GM23338 (cell line): Measurements from ENCODE around the gene TOE1. TPM values are rescaled to one million over a fixed set of nuclear protein-coding genes. Genes with fewer than 3 reads are reported as not detected.

ENCODE experiments used
- ATAC-seq: fragments of 200-7000 bp; cut with Tn5 transposase; 3 replicates; pipeline ENCODE4 v1.9.1; 2020
- DNase-seq: peaks from one replicate; pipeline ENCODE4 v3.0.0-alpha.2; 2015; ENCODE audit warnings: low spot score
- H2AFZ ChIP-seq: fragments of 200-600 bp; sonication (generic); 2 replicates; pipeline ENCODE4 v1.8.0; 2016; ENCODE audit warnings: antibody characterized with exemption, mild to moderate bottlenecking, moderate library complexity
- H3F3A ChIP-seq: fragments of 200-600 bp; sonication (generic); replicated peaks from 2 replicates; pipeline ENCODE4 v1.8.0; 2017; ENCODE audit warnings: antibody characterized with exemption, mixed run types, low read depth
- H3K27ac ChIP-seq: fragments of 200-600 bp; sonication (generic); 2 replicates; pipeline ENCODE4 v1.6.1; 2016; ENCODE audit warnings: low read depth
- H3K27me3 ChIP-seq: fragments of 200-600 bp; sonication (generic); 2 replicates; pipeline ENCODE4 v1.8.0; 2016; ENCODE audit warnings: mild to moderate bottlenecking, mixed run types, moderate library complexity; ENCODE audit not compliant: insufficient read depth
- H3K36me3 ChIP-seq: fragments of 200-600 bp; sonication (generic); 2 replicates; pipeline ENCODE4 v1.8.0; 2016; ENCODE audit warnings: mild to moderate bottlenecking; ENCODE audit not compliant: insufficient read depth
- H3K4me1 ChIP-seq: fragments of 200-600 bp; sonication (generic); 2 replicates; pipeline ENCODE4 v1.8.0; 2016; ENCODE audit warnings: mild to moderate bottlenecking, moderate library complexity; ENCODE audit not compliant: insufficient read depth
- H3K4me2 ChIP-seq: fragments of 200-600 bp; sonication (generic); 2 replicates; pipeline ENCODE4 v1.7.1; 2017; ENCODE audit warnings: mixed run types
- H3K4me3 ChIP-seq: fragments of 200-600 bp; sonication (generic); 2 replicates; pipeline ENCODE4 v1.6.1; 2016; ENCODE audit warnings: mixed run types
- H3K79me2 ChIP-seq: fragments of 200-600 bp; sonication (generic); replicated peaks from 2 replicates; pipeline ENCODE4 v1.8.0; 2017; ENCODE audit warnings: mild to moderate bottlenecking; ENCODE audit not compliant: insufficient read depth
- H3K9me2 ChIP-seq: fragments of 200-600 bp; sonication (generic); 2 replicates; pipeline ENCODE4 v1.8.0; 2017; ENCODE audit not compliant: insufficient read depth
- H4K20me1 ChIP-seq: fragments of 200-600 bp; sonication (generic); replicated peaks from 2 replicates; pipeline ENCODE4 v1.8.0; 2017; ENCODE audit warnings: mild to moderate bottlenecking; ENCODE audit not compliant: insufficient read depth
- H3K27ac Mint-ChIP-seq: 2 replicates; pipeline ENCODE4 v1.8.0; 2020; ENCODE audit warnings: inconsistent platforms, mild to moderate bottlenecking, moderate library complexity, mixed read lengths
- H3K27me3 Mint-ChIP-seq: 3 replicates; pipeline ENCODE4 v1.8.0; 2022; ENCODE audit warnings: low read depth, mild to moderate bottlenecking, moderate library complexity, mixed read lengths, inconsistent platforms; ENCODE audit not compliant: insufficient read depth, poor library complexity
- H3K36me3 Mint-ChIP-seq: 3 replicates; pipeline ENCODE4 v1.8.0; 2021; ENCODE audit warnings: low read depth, mild to moderate bottlenecking, inconsistent platforms, moderate library complexity, mixed read lengths
- H3K4me1 Mint-ChIP-seq: 3 replicates; pipeline ENCODE4 v1.8.0; 2020; ENCODE audit warnings: mild to moderate bottlenecking, inconsistent platforms, mixed read lengths
- H3K4me3 Mint-ChIP-seq: 3 replicates; pipeline ENCODE4 v1.8.0; 2021; ENCODE audit warnings: moderate library complexity, mild to moderate bottlenecking, inconsistent platforms, mixed read lengths
- H3K9me3 Mint-ChIP-seq: 3 replicates; pipeline ENCODE4 v1.8.0; 2020; ENCODE audit warnings: moderate library complexity, mild to moderate bottlenecking, inconsistent platforms, mixed read lengths
- CREB1 ChIP-seq: fragments of 250-450 bp; sonication (Bioruptor Pico); IDR thresholded peaks from 2 replicates; pipeline ENCODE4 v1.5.0; 2020; ENCODE audit warnings: low read depth, mild to moderate bottlenecking, moderate library complexity
- ETS1 ChIP-seq: IDR thresholded peaks from 2 replicates; pipeline ENCODE4 v1.6.1; 2016; ENCODE audit warnings: antibody characterized with exemption
- EZH2 ChIP-seq: fragments of 200-600 bp; sonication (generic); IDR thresholded peaks from one replicate; pipeline ENCODE4 v1.8.0; 2017; ENCODE audit warnings: antibody characterized with exemption, mild to moderate bottlenecking, low read depth; ENCODE audit not compliant: unreplicated experiment
- EZH2phosphoT487 ChIP-seq: fragments of 200-600 bp; sonication (generic); IDR thresholded peaks from one replicate; pipeline ENCODE4 v1.8.1; 2018; ENCODE audit warnings: antibody characterized with exemption; ENCODE audit not compliant: unreplicated experiment
- JUNB ChIP-seq: IDR thresholded peaks from one replicate; pipeline ENCODE4 v1.6.1; 2016; ENCODE audit warnings: antibody characterized with exemption; ENCODE audit not compliant: unreplicated experiment
- NANOG ChIP-seq: IDR thresholded peaks from 2 replicates; pipeline ENCODE4 v1.6.1; 2016; ENCODE audit warnings: antibody characterized with exemption, borderline replicate concordance
- POLR2AphosphoS5 ChIP-seq: IDR thresholded peaks from 2 replicates; pipeline ENCODE4 v1.6.1; 2016; ENCODE audit warnings: antibody characterized with exemption, low read depth
- STAT1 ChIP-seq: IDR thresholded peaks from one replicate; pipeline ENCODE4 v1.6.1; 2016; ENCODE audit warnings: antibody characterized with exemption; ENCODE audit not compliant: unreplicated experiment
- ZNF114 ChIP-seq: fragments of 250-450 bp; sonication (Bioruptor Pico); IDR thresholded peaks from 2 replicates; pipeline ENCODE4 v1.5.0; 2020; ENCODE audit warnings: mild to moderate bottlenecking, moderate library complexity
- ZNF331 ChIP-seq: fragments of 250-450 bp; sonication (Bioruptor Pico); IDR thresholded peaks from 2 replicates; pipeline ENCODE4 v1.5.0; 2020; ENCODE audit warnings: low read depth, mild to moderate bottlenecking, moderate library complexity
- polyA plus RNA-seq: library from polyadenylated mRNA; unstranded; fragments of >200 nt; fragmentation: Nextera tagmentation; extraction: Ambion mirVana; gene quantifications from 2 replicates; pipeline ENCODE4 v1.2.1, GENCODE V29; 2016
- total RNA-seq: library from RNA; depleted of rRNA; stranded (reverse); fragments of >200 nt; shearing (Covaris generic); gene quantifications from 2 replicates; pipeline ENCODE4 v1.2.3, GENCODE V29; 2014
- TF ChIP-seq, protein P1 (sequence below): fragments of 250-450 bp; sonication (Bioruptor Pico); IDR thresholded peaks from 2 replicates; pipeline ENCODE4 v1.5.0; 2020; ENCODE audit warnings: mild to moderate bottlenecking, moderate library complexity
- TF ChIP-seq, protein P2 (sequence below): IDR thresholded peaks from one replicate; pipeline ENCODE4 v1.6.1; 2018; ENCODE audit warnings: antibody characterized with exemption; ENCODE audit not compliant: unreplicated experiment
- TF ChIP-seq, protein P3 (sequence below), 2 experiments: fragments of 200-600 bp in 1 of 2; sonication (generic) in 1 of 2; conservative IDR thresholded peaks; 2 replicates each; pipeline versions ENCODE4 v1.5.1 to v1.6.1; 2016 to 2017; ENCODE audit warnings: antibody characterized with exemption in 2 of 2, low read depth in 2 of 2, mild to moderate bottlenecking in 2 of 2, moderate library complexity in 1 of 2

TOE1 gene
- total and polyA plus RNA-seq, 2 experiments from 2014 or later, result 9.1 to 18.4 TPM

DNA sequence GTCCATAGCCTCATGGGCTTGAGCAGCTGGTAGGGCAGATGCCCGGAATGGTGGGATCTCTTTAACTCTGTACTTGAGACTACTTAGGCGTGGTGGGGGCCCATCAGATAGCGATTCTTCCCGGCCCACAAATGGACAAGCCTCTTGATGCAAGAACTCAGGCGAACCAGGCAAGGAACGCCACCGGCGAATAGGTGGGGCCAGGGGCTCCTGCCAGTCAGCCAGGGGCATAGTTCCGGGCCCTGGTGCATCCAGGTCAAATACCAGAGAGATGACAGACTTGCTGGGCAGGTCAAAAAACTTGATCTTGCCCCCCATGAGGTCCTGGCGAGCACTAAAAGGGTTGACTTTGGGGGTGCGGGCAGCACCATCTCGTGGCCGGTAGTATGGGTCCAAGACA lies 5.0 kb downstream of the TOE1 start:
- Mint-ChIP-seq H3K4me1 (peaks cover 4% of the 10 kb centered on the region), H3K36me3 (peaks cover 49% of the 10 kb centered on the region), H3K4me3 (no peak overlapping the region), H3K9me3 (no peaks in the 10 kb centered on the region), H3K27me3 (peaks cover 2% of the 10 kb centered on the region), H3K27ac (no peak overlapping the region)
- Histone ChIP-seq H2AFZ (no peak overlapping the region), H3K27ac (no peak overlapping the region), H3K4me3 (no peak overlapping the region), H3K27me3 (no peaks in the 10 kb centered on the region), H3K4me1 (peaks cover 9% of the 10 kb centered on the region), H4K20me1 (no peaks in the 10 kb centered on the region; the same call in none of the 2 replicates), H3K79me2 (peaks cover 17% of the 10 kb centered on the region), H3K4me2 (no peak overlapping the region), H3F3A (0 out of 2 replicates have a peak, but pooled peaks cover 7% of the 10 kb centered on the region), H3K36me3 (peaks cover 7% of the 10 kb centered on the region), H3K9me2 (no peaks in the 10 kb centered on the region)
- DNase-seq (no peak), ATAC-seq (no peak)
- TF ChIP-seq, protein P1, sequence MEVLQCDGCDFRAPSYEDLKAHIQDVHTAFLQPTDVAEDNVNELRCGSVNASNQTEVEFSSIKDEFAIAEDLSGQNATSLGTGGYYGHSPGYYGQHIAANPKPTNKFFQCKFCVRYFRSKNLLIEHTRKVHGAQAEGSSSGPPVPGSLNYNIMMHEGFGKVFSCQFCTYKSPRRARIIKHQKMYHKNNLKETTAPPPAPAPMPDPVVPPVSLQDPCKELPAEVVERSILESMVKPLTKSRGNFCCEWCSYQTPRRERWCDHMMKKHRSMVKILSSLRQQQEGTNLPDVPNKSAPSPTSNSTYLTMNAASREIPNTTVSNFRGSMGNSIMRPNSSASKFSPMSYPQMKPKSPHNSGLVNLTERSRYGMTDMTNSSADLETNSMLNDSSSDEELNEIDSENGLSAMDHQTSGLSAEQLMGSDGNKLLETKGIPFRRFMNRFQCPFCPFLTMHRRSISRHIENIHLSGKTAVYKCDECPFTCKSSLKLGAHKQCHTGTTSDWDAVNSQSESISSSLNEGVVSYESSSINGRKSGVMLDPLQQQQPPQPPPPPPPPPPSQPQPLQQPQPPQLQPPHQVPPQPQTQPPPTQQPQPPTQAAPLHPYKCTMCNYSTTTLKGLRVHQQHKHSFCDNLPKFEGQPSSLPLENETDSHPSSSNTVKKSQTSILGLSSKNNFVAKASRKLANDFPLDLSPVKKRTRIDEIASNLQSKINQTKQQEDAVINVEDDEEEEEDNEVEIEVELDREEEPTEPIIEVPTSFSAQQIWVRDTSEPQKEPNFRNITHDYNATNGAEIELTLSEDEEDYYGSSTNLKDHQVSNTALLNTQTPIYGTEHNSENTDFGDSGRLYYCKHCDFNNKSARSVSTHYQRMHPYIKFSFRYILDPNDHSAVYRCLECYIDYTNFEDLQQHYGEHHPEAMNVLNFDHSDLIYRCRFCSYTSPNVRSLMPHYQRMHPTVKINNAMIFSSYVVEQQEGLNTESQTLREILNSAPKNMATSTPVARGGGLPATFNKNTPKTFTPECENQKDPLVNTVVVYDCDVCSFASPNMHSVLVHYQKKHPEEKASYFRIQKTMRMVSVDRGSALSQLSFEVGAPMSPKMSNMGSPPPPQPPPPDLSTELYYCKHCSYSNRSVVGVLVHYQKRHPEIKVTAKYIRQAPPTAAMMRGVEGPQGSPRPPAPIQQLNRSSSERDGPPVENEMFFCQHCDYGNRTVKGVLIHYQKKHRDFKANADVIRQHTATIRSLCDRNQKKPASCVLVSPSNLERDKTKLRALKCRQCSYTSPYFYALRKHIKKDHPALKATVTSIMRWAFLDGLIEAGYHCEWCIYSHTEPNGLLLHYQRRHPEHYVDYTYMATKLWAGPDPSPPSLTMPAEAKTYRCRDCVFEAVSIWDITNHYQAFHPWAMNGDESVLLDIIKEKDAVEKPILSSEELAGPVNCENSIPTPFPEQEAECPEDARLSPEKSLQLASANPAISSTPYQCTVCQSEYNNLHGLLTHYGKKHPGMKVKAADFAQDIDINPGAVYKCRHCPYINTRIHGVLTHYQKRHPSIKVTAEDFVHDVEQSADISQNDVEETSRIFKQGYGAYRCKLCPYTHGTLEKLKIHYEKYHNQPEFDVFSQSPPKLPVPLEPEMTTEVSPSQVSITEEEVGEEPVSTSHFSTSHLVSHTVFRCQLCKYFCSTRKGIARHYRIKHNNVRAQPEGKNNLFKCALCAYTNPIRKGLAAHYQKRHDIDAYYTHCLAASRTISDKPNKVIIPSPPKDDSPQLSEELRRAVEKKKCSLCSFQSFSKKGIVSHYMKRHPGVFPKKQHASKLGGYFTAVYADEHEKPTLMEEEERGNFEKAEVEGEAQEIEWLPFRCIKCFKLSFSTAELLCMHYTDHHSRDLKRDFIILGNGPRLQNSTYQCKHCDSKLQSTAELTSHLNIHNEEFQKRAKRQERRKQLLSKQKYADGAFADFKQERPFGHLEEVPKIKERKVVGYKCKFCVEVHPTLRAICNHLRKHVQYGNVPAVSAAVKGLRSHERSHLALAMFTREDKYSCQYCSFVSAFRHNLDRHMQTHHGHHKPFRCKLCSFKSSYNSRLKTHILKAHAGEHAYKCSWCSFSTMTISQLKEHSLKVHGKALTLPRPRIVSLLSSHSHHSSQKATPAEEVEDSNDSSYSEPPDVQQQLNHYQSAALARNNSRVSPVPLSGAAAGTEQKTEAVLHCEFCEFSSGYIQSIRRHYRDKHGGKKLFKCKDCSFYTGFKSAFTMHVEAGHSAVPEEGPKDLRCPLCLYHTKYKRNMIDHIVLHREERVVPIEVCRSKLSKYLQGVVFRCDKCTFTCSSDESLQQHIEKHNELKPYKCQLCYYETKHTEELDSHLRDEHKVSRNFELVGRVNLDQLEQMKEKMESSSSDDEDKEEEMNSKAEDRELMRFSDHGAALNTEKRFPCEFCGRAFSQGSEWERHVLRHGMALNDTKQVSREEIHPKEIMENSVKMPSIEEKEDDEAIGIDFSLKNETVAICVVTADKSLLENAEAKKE (CRISPR knock-in tag), result no peak
- TF ChIP-seq EZH2, result no peak
- no peak for TF ChIP-seq ZNF114
- no peak for TF ChIP-seq CREB1 (CRISPR knock-in tag)
- TF ChIP-seq JUNB, result no peak
- TF ChIP-seq ETS1, result no peak
- no peak for TF ChIP-seq STAT1
- no peak for TF ChIP-seq POLR2AphosphoS5
- TF ChIP-seq, protein P2, sequence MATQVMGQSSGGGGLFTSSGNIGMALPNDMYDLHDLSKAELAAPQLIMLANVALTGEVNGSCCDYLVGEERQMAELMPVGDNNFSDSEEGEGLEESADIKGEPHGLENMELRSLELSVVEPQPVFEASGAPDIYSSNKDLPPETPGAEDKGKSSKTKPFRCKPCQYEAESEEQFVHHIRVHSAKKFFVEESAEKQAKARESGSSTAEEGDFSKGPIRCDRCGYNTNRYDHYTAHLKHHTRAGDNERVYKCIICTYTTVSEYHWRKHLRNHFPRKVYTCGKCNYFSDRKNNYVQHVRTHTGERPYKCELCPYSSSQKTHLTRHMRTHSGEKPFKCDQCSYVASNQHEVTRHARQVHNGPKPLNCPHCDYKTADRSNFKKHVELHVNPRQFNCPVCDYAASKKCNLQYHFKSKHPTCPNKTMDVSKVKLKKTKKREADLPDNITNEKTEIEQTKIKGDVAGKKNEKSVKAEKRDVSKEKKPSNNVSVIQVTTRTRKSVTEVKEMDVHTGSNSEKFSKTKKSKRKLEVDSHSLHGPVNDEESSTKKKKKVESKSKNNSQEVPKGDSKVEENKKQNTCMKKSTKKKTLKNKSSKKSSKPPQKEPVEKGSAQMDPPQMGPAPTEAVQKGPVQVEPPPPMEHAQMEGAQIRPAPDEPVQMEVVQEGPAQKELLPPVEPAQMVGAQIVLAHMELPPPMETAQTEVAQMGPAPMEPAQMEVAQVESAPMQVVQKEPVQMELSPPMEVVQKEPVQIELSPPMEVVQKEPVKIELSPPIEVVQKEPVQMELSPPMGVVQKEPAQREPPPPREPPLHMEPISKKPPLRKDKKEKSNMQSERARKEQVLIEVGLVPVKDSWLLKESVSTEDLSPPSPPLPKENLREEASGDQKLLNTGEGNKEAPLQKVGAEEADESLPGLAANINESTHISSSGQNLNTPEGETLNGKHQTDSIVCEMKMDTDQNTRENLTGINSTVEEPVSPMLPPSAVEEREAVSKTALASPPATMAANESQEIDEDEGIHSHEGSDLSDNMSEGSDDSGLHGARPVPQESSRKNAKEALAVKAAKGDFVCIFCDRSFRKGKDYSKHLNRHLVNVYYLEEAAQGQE, result no peak
- TF ChIP-seq EZH2phosphoT487, result no peak
- TF ChIP-seq, protein P3, sequence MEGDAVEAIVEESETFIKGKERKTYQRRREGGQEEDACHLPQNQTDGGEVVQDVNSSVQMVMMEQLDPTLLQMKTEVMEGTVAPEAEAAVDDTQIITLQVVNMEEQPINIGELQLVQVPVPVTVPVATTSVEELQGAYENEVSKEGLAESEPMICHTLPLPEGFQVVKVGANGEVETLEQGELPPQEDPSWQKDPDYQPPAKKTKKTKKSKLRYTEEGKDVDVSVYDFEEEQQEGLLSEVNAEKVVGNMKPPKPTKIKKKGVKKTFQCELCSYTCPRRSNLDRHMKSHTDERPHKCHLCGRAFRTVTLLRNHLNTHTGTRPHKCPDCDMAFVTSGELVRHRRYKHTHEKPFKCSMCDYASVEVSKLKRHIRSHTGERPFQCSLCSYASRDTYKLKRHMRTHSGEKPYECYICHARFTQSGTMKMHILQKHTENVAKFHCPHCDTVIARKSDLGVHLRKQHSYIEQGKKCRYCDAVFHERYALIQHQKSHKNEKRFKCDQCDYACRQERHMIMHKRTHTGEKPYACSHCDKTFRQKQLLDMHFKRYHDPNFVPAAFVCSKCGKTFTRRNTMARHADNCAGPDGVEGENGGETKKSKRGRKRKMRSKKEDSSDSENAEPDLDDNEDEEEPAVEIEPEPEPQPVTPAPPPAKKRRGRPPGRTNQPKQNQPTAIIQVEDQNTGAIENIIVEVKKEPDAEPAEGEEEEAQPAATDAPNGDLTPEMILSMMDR (conservative IDR thresholded peaks at IDR 0.05; ENCODE audit: low read depth in 2 of 2), result no peak
- TF ChIP-seq NANOG, result no peak
- TF ChIP-seq ZNF331, result no peak
